ENCODE measurements around the gene ELL2.
"Not testable (repeated sequence)": the region's sequence is repeated elsewhere in the genome, so short reads cannot be mapped to it uniquely, and the experiment has no call there.

The ELL2 gene

DNA sequence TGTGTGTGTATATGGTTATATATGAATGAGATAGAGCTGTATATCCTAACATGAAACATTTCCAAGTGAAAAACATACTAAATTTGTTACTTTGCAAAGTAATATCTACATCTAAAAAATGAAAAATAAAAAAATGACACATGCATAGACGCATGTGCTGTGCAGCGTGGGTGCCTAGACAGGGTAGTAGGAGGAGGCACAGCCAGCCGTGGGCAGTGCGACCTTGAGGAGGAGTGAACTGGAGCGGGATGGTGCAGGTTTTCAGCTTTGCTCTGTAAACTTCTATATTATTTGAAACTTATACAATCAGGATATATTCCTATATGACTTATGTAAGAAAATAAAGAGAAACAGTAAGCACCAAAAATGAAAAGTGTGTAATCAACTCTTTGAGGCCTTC is 124.2 kb downstream of the ELL2 start:
- Mint-ChIP-seq H3K27me3 (no peaks in the 10 kb centered on the region), H3K36me3 (ENCODE audit: low read depth) (no peaks in the 10 kb centered on the region), H3K4me3 (no peak overlapping the region), H3K4me1 (ENCODE audit: low read depth) (peaks cover 73% of the 10 kb centered on the region), H3K9me3 (no peaks in the 10 kb centered on the region), H3K27ac (no peak overlapping the region)

DNA sequence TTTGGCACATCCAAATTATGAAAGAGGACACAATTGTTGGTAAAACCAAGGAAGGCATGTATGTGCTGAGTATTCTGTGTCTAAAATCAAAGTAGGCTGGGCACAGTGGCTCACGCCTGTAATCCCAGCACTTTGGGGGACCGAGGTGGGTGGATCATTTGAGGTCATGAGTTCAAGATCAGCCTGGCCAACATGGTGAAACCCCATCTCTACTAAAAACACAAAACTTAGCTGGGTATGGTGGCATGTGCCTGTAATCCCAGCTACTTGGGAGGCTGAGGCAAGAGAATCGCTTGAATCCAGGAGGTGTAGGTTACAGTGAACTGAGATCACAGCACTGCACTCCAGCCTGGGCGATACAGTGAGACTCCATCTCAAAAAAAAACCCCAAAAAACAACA is 124.7 kb downstream of the ELL2 start:
- H3K27ac Mint-ChIP-seq: peak overlapping the region; percentile 78
- H3K27me3 Mint-ChIP-seq; H3K9me3 Mint-ChIP-seq; H3K36me3 Mint-ChIP-seq (ENCODE audit: low read depth): not testable (repeated sequence)
- H3K4me3 Mint-ChIP-seq: peak overlapping the region; percentile 12
- peaks cover 68% of the 10 kb centered on the region for H3K4me1 Mint-ChIP-seq (ENCODE audit: low read depth)

DNA sequence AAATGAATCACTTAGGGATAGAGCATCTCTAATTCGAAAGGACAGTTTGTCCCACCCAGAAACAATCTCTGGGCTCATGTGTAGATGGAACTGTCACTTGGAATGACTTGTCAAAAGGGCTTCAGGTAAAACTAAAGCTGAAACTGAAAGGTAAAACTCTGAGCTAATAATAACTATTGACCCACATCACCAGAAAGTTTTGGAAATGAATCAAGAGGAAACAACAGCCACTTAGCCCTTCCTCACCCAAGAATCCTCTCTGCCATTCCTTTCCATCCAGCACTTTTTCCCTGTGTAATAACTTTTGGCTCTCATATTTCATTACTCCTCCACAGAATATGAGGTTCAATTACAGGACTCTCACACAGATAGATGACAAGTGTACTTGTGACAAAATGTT is 125.1 kb downstream of the ELL2 start:
- peaks cover 63% of the 10 kb centered on the region for H3K4me1 Mint-ChIP-seq (ENCODE audit: low read depth)
- H3K4me3 Mint-ChIP-seq: peak overlapping the region; percentile 82
- no peaks in the 10 kb centered on the region for H3K27me3 Mint-ChIP-seq
- H3K36me3 Mint-ChIP-seq (ENCODE audit: low read depth): no peaks in the 10 kb centered on the region
- peak overlapping the region; percentile 78 for H3K27ac Mint-ChIP-seq
- no peaks in the 10 kb centered on the region for H3K9me3 Mint-ChIP-seq

DNA sequence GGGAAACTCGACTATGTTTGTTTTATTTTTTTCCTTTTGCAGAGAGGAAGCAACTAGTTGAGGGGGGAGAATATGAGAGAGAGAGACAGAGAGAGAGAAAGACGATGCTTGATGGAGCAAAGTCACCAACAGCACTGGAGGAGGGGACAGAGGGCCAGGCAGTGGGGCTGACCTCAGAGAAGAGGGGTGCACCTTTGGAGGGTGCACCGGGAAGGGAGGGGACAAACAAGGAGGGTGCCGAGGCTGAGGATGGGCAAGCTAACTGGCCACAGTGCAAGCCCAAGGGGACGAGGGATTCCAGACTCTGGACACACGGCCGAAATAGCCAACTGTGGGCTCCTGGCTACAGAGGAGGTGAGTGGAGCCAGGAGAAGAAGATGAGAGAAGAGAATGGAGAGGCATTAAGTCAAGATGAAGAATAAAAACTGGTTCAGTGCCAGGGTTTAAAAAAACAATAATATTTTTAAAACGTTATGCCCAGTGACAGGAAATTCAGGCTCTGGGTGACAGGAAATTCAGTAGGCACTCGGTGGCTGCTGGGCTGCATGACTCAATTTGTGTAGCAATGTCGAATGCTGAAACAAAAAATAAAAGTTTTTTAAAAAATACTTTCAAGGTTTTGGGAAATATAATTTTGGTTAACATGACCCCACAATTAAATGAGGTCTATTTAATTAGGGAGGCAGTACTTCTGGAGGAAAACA is 125.8 kb downstream of the ELL2 start:
- Mint-ChIP-seq H3K4me1 (ENCODE audit: low read depth) (peaks cover 59% of the 10 kb centered on the region), H3K9me3 (no peaks in the 10 kb centered on the region), H3K27me3 (no peaks in the 10 kb centered on the region), H3K36me3 (ENCODE audit: low read depth) (no peaks in the 10 kb centered on the region), H3K4me3 (peak overlapping the region; percentile 82), H3K27ac (peak overlapping the region; percentile 88)

All from stimulated activated naive CD8-positive, alpha-beta T cell treated with anti-CD3 and anti-CD28 coated beads, Interleukin-15, Interleukin-2, amounts not matched to agents 100 ng/mL and 50 ng/mL, for 24 hours (primary cell).